K562 (cell line): Measurements from ENCODE around the gene ANKRD27. TPM values are rescaled to one million over a fixed set of nuclear protein-coding genes. Genes with fewer than 3 reads are reported as not detected.
A peak's percentile ranks its signal among the peaks of the same experiment; 100 is the strongest.

Experiments
- CBFB ChIP-seq: sonication (generic); formaldehyde crosslinking; IDR thresholded peaks from 2 replicates; pipeline ENCODE4 v1.4.0; 2020; ENCODE audit warnings: mild to moderate bottlenecking, missing genetic modification reagents
- ETV6 ChIP-seq, 3 experiments: fragments of 150-350 bp in 1 of 3; sonication (generic) in 1 of 3; formaldehyde crosslinking in 1 of 3; IDR thresholded peaks; 2 replicates each; pipeline versions ENCODE4 v1.6.1 to v1.8.0; 2014 to 2022; ENCODE audit warnings: borderline replicate concordance in 2 of 3, low read depth in 2 of 3, antibody characterized with exemption in 1 of 3, low read length in 1 of 3, mild to moderate bottlenecking in 1 of 3, missing genetic modification reagents in 1 of 3
- FOXA1 ChIP-seq: fragments of 450-650 bp; IDR thresholded peaks from 2 replicates; pipeline ENCODE4 v1.6.1; 2016; ENCODE audit warnings: mild to moderate bottlenecking, borderline replicate concordance
- FOXP1 ChIP-seq: sonication (generic); formaldehyde crosslinking; IDR thresholded peaks from 2 replicates; pipeline ENCODE4 v1.8.0; 2022; ENCODE audit warnings: mild to moderate bottlenecking, missing genetic modification reagents
- MBD2 ChIP-seq: sonication (generic); IDR thresholded peaks from 2 replicates; pipeline ENCODE4 v1.6.1; 2016; ENCODE audit warnings: low read depth, borderline replicate concordance
- PHF20 ChIP-seq: fragments of 450-650 bp; IDR thresholded peaks from 2 replicates; pipeline ENCODE4 v1.6.1; 2018; ENCODE audit not compliant: partially characterized antibody
- PKNOX1 ChIP-seq: fragments of 450-650 bp; IDR thresholded peaks from 2 replicates; pipeline ENCODE4 v1.6.1; 2016
- RBFOX2 ChIP-seq: fragments of 200-400 bp; formaldehyde crosslinking; IDR thresholded peaks from 2 replicates; pipeline ENCODE4 v1.6.1; 2017; ENCODE audit warnings: low read depth, mild to moderate bottlenecking, low read length, moderate library complexity
- SMAD3 ChIP-seq: fragments of 450-650 bp; formaldehyde crosslinking; conservative IDR thresholded peaks from 2 replicates; pipeline ENCODE4 v1.4.0; 2020; ENCODE audit warnings: mild to moderate bottlenecking
- SMARCC2 ChIP-seq: fragments of 450-650 bp; IDR thresholded peaks from 2 replicates; pipeline ENCODE4 v1.6.1; 2017; ENCODE audit warnings: antibody characterized with exemption, moderate library complexity, mild to moderate bottlenecking, low read depth
- SOX6 ChIP-seq: fragments of 450-650 bp; IDR thresholded peaks from 2 replicates; pipeline ENCODE4 v1.6.1; 2014; ENCODE audit warnings: mild to moderate bottlenecking
- SRSF1 ChIP-seq: fragments of 200-400 bp; formaldehyde crosslinking; IDR thresholded peaks from 2 replicates; pipeline ENCODE4 v1.6.1; 2017; ENCODE audit warnings: mild to moderate bottlenecking, low read depth, low read length, moderate library complexity
- TFAP4 ChIP-seq: sonication (generic); formaldehyde crosslinking; IDR thresholded peaks from 2 replicates; pipeline ENCODE4 v1.8.0; 2022; ENCODE audit warnings: missing genetic modification reagents, mild to moderate bottlenecking, moderate library complexity, borderline replicate concordance
- ZC3H11A ChIP-seq: IDR thresholded peaks from 2 replicates; pipeline ENCODE4 v1.6.1; 2012; ENCODE audit warnings: low read depth, low read length, improper control_type of control experiment
- ZKSCAN3 ChIP-seq: fragments of 250-450 bp; sonication (Bioruptor Pico); IDR thresholded peaks from 2 replicates; pipeline ENCODE4 v1.4.0; 2020
- ZNF277 ChIP-seq: fragments of 250-450 bp; sonication (Bioruptor Pico); IDR thresholded peaks from 2 replicates; pipeline ENCODE4 v1.8.0; 2022; ENCODE audit warnings: inconsistent platforms, mild to moderate bottlenecking, moderate library complexity, borderline replicate concordance
- ZNF282 ChIP-seq: sonication (generic); formaldehyde crosslinking; IDR thresholded peaks from 2 replicates; pipeline ENCODE4 v1.8.1; 2023; ENCODE audit warnings: missing genetic modification reagents
- ZNF431 ChIP-seq: sonication (generic); formaldehyde crosslinking; IDR thresholded peaks from 2 replicates; pipeline ENCODE4 v1.8.0; 2022; ENCODE audit warnings: mild to moderate bottlenecking, missing genetic modification reagents
- ZNF444 ChIP-seq: fragments of 250-450 bp; sonication (Bioruptor Pico); IDR thresholded peaks from 2 replicates; pipeline ENCODE4 v1.4.0; 2020; ENCODE audit warnings: mild to moderate bottlenecking, moderate library complexity
- ZNF668 ChIP-seq: fragments of 250-450 bp; sonication (Bioruptor Pico); IDR thresholded peaks from 2 replicates; pipeline ENCODE4 v1.8.0; 2022; ENCODE audit warnings: mild to moderate bottlenecking, inconsistent platforms
- polyA plus RNA-seq, 8 experiments: library from polyadenylated mRNA; depleted of rRNA in 4 of 8; stranded (reverse) in 5 of 8; unstranded in 3 of 8; fragments of >200 nt; fragmentation: Nextera tagmentation in 2 of 8; fragmentation: Illumina TruSeq in 1 of 8; extraction: Ambion mirVana in 2 of 8; extraction: Trizol in 1 of 8; gene quantifications; 2 replicates each; pipeline versions ENCODE4 v1.2.1 to v1.2.3, GENCODE V29; 2011 to 2014; ENCODE audit warnings: inconsistent platforms in 1 of 8, missing spikeins in 1 of 8
- total RNA-seq, 7 experiments: library from RNA; depleted of rRNA in 6 of 7; stranded (reverse); fragments of >200 nt in 6 of 7; fragmentation: Illumina TruSeq in 2 of 7; extraction: Trizol in 2 of 7; gene quantifications; 2 replicates each; pipeline versions ENCODE4 v1.2.1 to v1.2.3, GENCODE V29; 2011 to 2021; ENCODE audit warnings: low replicate concordance in 1 of 7
- TF ChIP-seq, protein P1 (sequence below): fragments of 250-450 bp; sonication (Bioruptor Pico); IDR thresholded peaks from 2 replicates; pipeline ENCODE4 v1.8.0; 2021; ENCODE audit warnings: mild to moderate bottlenecking, moderate library complexity
- TF ChIP-seq, protein P2 (sequence below): fragments of 250-450 bp; sonication (Bioruptor Pico); IDR thresholded peaks from 2 replicates; pipeline ENCODE4 v1.4.0; 2020; ENCODE audit warnings: mild to moderate bottlenecking

ANKRD27 gene
- total and polyA plus RNA-seq, 9 of the 15 experiments (the other 6 are each of a cell fraction or from before 2014, with no cell fraction given): 5.3 to 71.3 (median 54.2) TPM

GRCh38 chr19:32599736-32600157, 75.2 kb downstream of the ANKRD27 start (continued):
- TF ChIP-seq RBFOX2 (no peak), SOX6 (0 out of 2 replicates have a peak, but pooled peaks have one; percentile 23), SMARCC2 (no peak), ZKSCAN3 (no peak), ZNF431 (CRISPR knock-in tag) (no peak), SRSF1 (no peak), ZNF668 (no peak), ZNF282 (CRISPR knock-in tag) (no peak), CBFB (CRISPR knock-in tag) (no peak), TFAP4 (CRISPR knock-in tag) (no peak), ETV6 (IDR thresholded peaks at IDR 0.05; ENCODE audit: borderline replicate concordance in 1 of 2, low read depth in 2 of 2, low read length in 1 of 2) (no peak), ETV6 (CRISPR knock-in tag; IDR thresholded peaks at IDR 0.05; ENCODE audit: borderline replicate concordance) (no peak), ZNF444 (CRISPR knock-in tag) (no peak), FOXA1 (no peak), ZNF277 (CRISPR knock-in tag) (no peak), FOXP1 (CRISPR knock-in tag) (no peak), MBD2 (no peak), SMAD3 (CRISPR knock-in tag) (no peak), ZC3H11A (no peak), PKNOX1 (no peak), PHF20 (no peak)
- TF ChIP-seq, protein P1, sequence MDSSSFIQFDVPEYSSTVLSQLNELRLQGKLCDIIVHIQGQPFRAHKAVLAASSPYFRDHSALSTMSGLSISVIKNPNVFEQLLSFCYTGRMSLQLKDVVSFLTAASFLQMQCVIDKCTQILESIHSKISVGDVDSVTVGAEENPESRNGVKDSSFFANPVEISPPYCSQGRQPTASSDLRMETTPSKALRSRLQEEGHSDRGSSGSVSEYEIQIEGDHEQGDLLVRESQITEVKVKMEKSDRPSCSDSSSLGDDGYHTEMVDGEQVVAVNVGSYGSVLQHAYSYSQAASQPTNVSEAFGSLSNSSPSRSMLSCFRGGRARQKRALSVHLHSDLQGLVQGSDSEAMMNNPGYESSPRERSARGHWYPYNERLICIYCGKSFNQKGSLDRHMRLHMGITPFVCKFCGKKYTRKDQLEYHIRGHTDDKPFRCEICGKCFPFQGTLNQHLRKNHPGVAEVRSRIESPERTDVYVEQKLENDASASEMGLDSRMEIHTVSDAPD (CRISPR knock-in tag): no peak
- TF ChIP-seq, protein P2, sequence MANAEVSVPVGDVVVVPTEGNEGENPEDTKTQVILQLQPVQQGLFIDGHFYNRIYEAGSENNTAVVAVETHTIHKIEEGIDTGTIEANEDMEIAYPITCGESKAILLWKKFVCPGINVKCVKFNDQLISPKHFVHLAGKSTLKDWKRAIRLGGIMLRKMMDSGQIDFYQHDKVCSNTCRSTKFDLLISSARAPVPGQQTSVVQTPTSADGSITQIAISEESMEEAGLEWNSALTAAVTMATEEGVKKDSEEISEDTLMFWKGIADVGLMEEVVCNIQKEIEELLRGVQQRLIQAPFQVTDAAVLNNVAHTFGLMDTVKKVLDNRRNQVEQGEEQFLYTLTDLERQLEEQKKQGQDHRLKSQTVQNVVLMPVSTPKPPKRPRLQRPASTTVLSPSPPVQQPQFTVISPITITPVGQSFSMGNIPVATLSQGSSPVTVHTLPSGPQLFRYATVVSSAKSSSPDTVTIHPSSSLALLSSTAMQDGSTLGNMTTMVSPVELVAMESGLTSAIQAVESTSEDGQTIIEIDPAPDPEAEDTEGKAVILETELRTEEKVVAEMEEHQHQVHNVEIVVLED (CRISPR knock-in tag): no peak
